Measurements from ENCODE around the gene HNRNPA1.
A peak's percentile ranks its signal among the peaks of the same experiment; 100 is the strongest.
"Not testable (repeated sequence)": the region's sequence is repeated elsewhere in the genome, so short reads cannot be mapped to it uniquely, and the experiment has no call there.

HNRNPA1 gene

DNA sequence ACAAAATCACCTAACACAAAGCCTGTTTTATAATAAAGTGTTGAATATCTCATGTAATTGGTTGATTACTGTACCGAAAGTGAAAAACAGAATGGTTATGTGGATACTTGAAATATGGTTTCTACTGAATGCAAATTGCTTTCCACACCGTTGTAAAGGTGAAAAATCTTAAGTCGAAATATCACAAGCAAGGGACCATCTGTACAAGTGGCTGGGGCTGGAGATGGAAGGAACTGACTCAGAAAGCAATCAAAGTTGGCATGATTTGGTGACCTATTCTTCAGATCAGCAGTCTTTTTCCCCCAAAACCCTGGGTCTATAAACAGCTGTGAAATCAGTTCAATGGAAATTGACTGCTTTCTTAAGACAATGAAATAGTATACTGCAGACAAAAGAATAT lies 4.2 kb upstream of the HNRNPA1 start:
- no peak for DNase-seq (ENCODE audit: low read depth)

DNA sequence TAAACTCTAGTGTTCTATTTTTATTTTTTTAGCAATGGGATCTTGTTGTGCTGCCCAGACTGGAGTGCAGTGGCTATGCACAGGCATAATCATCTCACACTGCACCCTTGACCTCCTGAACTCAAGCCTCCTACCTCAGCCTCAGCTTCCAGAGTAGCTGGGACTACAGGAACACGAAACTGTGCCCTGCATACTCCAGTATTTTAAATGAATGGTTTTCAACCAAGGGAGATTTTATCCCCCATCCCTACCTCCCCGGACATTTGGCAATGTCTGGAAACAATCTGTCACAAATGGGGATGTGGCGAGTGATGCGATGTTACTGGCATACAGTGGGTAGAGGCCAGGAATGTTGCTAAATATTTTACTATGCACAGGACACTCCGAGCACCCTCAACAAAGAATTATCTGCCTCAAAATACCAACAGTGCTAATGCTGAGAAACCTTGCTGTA lies 2.7 kb upstream of the HNRNPA1 start:
- no peak for DNase-seq (ENCODE audit: low read depth)

DNA sequence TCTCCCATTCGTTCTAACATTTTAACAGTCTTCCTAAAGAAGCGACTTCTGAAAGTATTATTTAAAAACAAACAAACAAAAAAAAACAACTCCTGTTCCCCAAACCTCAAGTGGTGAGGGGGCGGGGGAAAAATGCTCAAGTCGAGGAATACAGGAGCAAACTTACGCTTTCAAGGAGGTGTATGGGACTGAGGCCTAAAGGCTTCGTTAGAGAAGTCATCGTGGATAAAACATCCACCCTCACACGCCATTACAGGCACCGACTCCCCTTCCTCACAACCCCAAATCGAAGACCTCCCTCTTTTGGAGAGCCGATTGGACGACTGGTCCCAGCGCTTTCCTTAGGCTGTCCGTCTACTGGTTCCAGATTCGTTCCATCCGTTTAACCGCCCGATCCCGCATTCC lies 1.3 kb upstream of the HNRNPA1 start:
- no peak for DNase-seq (ENCODE audit: low read depth)

DNA sequence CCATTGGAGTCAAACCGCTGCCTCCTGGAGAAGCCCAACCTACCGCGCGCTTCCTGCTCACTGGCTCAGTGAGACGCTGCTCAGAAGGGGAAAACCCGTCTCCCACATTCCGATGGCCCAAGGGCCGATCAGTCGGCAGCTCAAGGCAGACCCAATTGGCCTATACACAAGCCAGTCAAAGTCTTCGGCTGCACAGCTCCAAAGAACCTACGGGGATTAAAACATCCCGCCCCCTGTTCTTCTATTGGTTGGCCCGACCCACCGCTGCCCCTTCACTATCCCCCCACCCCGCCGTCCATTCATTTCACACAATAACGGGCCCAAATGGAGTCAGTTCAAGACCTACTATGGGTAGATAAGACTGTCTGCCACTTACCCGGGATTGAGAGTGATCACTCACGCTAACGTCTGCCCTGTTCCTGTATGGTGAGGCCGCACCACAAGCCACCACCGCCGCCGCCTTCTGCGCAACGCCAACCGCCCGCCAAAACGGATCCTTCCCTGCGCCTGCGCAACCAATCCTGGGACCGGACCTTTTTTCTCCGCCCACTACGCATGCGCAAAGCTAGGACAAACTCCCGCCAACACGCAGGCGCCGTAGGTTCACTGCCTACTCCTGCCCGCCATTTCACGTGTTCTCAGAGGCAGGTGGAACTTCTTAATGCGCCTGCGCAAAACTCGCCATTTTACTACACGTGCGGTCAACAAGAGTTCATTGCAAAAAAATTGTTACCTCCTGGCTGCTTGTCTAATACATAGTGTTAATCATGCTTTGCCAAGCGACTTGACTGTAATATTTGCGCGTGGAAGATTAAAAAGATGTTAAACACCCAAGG lies 676 bp upstream of the HNRNPA1 start, which contains the start of gene CBX5:
Gene CBX5 (minus strand): TSS at position 491 of the 836 bp plus-strand sequence. CDS start 22,472 bp downstream, outside the sequence.
- peak; percentile 98 for DNase-seq (ENCODE audit: low read depth)

DNA sequence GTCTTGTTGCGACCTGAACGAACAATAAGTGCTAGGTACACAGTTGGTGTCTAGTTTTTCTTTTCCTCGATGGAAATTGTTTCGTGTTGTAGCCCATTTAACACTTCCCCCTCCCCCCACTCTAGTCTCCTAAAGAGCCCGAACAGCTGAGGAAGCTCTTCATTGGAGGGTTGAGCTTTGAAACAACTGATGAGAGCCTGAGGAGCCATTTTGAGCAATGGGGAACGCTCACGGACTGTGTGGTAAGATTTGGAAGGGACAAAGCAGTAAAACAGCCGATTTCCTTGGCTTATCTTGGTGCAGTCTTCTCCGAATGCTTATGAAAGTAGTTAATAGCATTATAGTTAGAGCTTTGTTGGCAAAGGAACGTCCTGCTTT lies 724 bp downstream of the HNRNPA1 start:
- DNase-seq (ENCODE audit: low read depth): not testable (repeated sequence)

DNA sequence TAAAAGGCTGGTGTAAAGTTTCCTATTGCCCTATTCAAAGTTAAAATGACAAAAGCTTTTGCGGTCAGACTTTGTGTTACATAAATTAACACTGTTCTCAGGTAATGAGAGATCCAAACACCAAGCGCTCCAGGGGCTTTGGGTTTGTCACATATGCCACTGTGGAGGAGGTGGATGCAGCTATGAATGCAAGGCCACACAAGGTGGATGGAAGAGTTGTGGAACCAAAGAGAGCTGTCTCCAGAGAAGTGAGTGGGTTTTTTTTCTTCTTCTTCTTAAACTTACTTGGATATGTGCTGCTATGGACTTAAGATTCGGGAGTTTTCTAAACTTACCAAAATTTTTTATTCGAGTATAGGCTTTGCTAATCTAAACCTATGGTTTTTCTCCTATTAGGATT lies 1.2 kb downstream of the HNRNPA1 start:
- DNase-seq (ENCODE audit: low read depth): not testable (repeated sequence)

DNA sequence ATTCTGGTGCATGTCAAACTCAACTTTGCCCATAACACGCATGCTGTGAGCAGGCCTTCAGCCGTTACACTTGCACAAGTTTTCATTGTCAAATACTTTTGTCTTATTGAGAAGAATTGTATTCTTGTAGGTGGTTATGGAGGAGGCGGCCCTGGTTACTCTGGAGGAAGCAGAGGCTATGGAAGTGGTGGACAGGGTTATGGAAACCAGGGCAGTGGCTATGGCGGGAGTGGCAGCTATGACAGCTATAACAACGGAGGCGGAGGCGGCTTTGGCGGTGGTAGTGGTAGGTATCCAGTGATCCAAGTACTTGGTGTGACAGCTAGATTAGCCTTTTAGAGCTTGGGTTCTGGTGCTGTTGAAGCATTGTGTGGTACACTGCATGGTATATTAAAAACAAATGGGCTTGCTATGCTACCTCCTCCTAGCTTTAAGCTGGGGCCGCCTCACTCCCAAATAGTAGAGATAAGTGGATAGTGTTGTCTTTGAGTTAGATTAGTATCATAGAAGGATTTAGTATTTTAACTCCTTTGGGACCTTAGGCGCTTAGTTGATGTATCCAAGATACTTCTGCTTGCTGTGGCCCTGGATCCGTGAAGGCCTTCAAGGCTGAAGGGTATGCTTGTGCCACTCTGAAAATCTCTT lies 2.5 kb downstream of the HNRNPA1 start:
- no peak for DNase-seq (ENCODE audit: low read depth)

DNA sequence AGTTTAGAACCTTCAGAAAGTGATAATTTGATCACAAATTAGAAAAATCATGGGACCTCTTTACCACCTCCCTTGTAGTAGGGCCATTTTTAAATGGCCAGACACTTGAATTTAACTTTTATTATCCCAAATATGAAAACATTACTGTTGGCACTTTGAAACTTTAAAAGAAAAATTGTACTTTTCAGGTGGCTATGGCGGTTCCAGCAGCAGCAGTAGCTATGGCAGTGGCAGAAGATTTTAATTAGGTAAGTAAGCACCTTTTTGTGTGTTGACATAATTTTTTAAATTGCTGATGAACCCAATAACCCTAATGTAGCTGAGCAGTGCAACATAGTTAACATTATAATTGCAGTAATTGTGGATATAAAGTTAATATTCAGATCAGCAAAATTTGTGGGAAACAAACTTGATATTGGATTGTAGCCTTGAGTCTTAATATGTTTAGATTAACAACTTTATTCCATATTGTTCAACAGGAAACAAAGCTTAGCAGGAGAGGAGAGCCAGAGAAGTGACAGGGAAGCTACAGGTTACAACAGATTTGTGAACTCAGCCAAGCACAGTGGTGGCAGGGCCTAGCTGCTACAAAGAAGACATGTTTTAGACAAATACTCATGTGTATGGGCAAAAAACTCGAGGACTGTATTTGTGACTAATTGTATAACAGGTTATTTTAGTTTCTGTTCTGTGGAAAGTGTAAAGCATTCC lies 3.7 kb downstream of the HNRNPA1 start:
- not testable (repeated sequence) for DNase-seq (ENCODE audit: low read depth)

DNA sequence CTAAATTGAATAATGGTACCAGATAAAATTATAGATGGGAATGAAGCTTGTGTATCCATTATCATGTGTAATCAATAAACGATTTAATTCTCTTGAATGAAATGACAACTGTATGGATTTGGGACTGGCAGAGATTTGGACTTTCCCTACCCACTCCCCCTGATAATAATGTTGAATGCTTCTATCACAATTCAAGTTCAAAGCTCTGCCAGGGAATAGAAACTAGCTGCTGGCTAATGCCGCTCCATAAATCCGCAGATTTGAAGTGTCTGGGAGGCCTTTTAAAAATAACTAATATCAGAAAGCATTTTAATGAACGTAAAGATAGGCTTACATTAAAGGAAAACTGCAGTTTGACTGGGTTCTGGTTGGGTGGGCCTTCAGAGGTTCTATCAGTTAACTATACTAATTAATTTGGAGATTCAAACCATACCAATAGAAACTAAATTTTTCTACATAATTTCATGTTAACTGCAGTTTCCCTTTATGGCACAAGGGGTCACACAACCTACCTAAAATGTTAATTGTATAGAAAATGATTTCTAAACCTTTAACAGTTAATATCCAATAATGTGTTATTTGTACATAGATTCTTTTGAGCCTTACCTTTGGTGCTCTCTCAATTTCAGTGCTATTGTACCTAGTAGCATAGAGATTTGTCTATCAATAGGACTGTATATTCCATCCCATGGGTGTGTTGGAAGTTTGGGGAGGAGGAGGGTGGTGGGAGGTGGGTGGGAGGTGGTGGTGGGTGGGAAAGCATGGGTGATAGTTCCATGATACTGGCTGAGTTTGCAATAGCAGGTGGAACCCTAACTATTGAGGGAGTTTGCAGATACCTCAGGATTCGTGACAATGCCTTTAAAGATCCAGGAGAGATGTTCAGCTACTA lies 4.9 kb downstream of the HNRNPA1 start:
- no peak for DNase-seq (ENCODE audit: low read depth)

DNA sequence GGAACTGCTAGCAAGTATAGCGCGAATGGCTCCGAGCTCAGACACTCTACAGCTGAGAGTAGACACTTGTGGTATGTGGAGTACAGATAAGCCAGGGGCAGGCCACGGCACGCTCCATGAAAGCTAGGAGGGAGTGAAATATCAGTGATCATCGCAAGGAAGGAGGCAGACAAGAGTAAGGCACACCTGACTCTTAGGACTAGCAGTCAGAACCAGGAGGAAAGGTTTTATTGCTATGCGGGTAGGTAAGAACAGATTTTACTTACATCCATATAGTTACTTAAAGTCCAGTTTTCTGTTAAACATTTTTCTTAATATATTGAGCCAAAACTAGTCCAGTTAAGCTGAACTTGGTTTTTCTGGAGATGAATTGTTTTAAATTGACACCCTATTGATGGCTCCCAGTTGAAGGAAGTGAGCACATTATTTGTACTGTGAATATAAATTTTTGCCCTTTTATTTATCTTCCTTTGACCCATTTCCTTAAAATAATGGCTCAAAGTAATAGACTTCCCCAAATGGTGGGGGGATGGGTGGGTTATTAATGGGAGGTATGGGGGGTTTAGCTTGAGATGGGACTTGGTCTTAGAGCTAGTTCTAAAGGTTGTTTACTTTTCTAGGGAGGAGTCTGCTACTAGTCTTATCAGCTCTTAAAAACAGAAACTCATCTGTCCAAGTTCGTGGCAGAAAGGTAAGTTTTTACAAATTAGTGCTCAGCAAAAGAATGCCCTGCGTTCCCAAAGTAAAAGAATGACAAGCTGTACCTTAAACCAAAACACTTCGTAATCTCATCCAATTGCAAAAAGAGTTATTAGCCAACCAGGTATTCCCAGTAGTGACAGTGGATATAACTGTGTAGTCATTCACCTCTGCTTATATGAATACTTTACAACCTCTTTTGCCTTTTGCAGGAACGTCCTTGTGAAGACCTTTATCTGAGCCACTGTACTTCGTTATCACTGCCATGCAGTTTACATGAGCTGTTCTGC lies 5.8 kb downstream of the HNRNPA1 start:
- DNase-seq (ENCODE audit: low read depth): no peak

DNA sequence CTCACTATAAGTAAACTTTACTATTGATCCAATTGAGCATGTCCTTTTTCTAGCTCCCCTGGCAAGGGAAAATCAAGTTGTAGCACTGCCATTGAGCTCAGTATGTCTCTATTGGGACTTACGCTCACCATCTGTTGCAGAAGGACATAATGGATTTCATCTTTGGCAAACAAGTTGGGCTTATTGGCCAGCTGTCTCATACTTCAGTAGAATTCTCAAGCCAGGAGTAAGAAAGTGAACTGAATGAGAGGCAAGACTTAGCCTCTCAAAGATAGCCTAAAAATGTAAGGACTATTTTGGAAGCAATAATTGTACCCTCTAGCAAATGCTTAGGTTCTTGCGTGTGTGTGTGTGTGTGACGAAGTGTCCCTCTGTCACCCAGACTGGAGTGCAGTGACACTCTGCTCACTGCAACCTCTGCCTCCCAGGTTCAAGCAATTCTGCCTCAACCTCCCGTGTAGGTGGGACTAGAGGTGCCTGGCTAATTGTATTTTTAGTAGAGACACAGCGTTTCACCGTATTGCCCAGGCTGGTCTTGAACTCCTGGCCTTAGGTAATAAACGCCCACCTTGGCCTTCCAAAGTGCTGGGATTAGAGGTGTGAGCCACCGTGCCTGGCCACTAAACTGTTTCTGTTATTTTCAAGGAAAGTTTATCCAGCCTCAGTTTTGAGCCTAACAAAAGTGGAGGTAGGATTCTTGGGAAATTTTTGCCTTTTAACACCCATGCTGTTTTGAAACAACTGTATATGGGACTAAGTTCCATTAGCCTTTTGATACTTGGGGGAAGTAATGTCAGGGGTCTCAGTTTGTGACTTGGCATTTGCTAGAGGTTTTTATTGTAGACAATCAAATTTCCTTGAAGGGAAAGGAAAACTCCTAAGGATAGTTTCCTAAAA lies 7.0 kb downstream of the HNRNPA1 start:
- no peak for DNase-seq (ENCODE audit: low read depth)

DNA sequence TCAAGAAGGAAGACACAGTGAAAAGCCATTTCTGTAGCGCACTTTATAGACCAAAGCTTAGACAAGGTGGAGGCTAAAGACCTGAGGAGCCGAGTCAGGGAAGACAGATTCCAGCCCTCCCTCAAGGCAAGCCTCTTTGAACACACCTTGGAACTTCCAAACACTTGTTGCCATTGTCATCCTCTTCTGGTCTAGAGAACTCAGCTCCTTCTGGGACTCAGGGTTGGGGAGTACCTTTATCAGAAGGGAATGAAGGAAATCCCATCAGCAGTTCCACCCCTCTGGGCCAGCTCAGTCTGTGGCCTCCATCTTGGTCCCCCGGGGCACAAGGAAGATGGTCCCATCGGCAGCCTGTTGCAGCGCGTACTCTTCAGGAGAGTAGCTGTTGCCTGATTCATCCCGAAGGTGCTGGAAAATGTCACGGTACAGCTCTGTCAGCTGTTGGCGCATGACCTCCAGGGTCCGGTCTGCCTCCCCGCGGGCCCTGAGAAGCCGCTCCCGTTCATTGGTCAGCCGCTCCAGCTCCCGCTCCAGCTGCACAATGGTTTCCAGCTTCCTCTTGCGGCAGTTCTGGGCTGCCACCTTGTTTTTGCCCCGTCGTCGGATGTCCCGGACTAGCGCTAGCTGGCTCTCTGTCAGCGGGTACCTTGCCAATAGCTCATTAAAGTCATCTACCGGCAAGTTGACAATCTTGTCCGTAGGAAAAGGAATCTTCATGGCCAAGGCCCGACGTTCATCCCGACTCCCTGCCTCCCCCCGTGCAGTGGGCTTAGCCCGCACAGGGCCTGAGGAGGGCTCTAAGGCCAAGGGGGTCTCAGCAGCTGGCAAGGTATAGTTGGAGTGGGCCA lies 11.8 kb downstream of the HNRNPA1 start:
- DNase-seq (ENCODE audit: low read depth): no peak

DNA sequence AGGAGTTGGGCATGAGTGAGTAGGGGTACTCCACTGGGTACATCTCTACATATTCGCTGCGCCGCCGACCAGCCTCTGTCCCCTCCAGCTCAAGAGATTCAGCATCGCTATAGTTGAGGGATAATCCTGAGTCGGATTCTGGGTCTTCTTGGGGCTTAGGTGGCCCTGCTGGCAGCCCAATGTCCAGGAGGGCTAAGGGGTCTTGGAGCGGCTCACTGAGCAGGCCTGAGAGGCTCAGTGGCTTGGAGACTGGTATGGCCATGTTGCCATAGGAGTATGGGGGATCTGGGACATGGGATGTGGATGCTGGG lies 12.4 kb downstream of the HNRNPA1 start:
- no peak for DNase-seq (ENCODE audit: low read depth)

DNA sequence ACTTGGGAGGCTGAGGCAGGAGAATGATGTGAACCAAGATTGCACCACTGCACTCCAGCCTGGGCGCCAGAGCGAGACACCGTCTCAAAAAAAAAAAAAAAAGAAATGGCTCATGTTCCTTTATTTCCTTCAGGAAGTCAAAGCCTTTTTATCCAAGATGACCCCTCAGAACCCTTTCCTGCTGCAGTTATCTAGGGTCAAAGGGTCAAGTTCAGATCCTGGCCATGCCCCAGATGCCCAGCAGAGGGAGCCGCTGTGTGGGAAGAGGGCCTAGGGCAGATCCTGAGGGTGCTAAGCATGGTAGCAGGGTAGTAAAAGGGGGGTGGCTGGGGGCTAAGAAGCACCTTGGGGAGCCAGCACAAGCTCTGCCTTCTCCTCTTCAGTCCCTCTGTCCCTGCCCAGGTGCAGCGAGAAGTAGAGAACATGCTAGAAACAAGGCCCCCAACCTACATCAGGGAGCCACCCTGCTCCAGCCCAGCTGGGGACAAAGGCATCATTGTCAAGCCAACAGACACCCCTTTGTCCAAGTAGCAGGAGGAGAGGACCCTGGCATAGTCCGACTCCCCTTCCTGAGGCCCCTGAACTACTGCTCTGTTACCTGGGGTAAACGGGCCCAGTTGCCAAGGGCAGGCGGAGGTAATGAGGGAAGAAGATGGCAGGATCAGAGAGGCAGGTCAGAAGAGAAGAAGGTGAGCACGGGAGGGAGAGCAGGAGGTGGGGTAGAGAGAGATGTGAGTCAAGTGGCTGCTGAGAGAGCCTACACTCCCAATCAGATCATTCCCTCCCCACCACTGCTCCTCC lies 13.8 kb downstream of the HNRNPA1 start:
- no peak for DNase-seq (ENCODE audit: low read depth)

DNA sequence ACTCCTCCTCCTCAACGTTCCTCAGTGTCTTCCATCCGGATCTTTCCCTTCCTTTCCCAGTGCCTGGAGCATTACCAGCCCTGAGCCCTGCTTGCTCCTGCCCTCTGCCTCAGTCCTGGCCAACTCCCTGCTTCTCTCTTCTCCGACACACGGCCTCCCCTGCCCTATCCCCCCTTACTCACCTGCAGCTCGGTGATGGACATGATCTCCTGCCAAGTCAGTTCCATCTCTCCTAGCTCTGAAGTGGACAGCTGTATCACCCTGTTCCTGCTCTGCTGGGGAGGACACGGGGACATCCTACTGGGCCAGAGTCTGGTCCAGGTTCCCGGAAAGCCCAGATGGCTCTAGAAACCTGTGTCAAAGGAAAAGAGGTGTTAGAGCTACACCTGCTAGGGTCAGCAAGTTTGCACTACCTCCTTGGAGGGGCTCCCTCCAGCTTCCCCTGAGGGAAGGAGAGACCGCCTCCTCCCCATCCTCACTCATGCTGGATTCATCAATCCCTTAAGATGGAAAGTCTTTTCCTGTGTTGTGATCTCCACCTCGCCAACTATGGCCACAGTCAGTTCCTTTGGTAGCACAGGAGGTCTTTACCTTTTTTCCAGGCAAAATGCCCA lies 14.5 kb downstream of the HNRNPA1 start:
- no peak for DNase-seq (ENCODE audit: low read depth)

DNA sequence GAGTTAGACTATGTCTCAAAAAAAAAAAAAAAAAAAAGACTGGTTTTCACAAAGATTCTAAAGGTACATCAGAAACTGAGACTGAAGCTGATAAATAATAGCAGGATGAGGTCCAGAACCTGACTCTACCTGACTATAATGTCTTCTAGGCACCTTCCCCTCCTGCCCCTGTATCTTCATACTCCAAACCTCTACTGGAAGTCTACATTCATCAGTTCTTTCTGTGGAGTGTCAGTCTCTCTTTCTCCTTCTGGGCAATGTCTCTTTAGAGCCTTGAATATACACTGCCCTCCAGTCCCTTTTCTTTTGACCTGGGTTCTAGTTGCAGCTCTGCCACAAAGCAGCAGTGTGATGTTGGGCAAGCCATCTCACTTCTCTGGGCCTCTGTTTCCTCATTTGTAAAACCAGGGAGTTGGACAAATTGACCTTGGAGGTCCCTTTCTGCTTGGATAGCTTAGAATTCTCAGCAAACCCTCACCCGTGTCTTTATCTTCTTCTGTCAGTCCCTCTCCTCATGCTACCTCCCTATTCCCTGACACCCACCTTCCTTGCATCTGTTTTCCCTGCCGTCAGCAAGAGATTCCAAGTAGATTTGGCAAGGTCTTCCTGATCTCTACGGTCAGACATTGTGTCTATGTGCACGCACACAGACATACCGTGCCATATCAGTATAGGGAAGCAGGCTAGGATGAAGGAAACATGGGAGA lies 16.0 kb downstream of the HNRNPA1 start:
- no peak for DNase-seq (ENCODE audit: low read depth)

DNA sequence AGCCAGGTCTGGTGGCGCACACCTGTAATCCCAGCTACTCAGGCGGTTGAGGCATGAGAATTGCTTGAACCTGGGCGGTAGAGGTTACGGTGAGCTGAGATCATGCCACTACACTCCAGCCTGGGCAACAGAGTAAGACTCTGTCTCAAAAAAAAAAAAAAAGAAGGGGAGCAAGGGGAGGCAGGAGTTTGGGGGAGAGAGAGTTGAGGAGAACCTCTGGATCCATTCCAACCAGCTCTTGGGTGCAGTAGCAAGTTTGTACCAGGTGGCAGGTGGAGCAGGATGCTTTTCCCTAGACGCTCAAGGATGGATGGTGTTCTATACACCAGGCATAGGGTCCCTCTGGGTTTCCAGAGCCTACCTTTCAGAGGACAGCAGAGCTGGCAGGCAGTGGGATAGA lies 18.4 kb downstream of the HNRNPA1 start:
- DNase-seq (ENCODE audit: low read depth): no peak

Data from stimulated activated CD8-positive, alpha-beta memory T cell treated with anti-CD3 and anti-CD28 coated beads, Interleukin-15, amount 100 ng/mL, for 24 hours (primary cell).